ENCODE results near the gene CCDC107. TPM values are rescaled to one million over a fixed set of nuclear protein-coding genes. Genes with fewer than 3 reads are reported as not detected.
"Not testable (repeated sequence)": the region's sequence is repeated elsewhere in the genome, so short reads cannot be mapped to it uniquely, and the experiment has no call there.

The CCDC107 gene
- total RNA-seq, 1 donor from 2014 or later = 32.5 TPM

DNA sequence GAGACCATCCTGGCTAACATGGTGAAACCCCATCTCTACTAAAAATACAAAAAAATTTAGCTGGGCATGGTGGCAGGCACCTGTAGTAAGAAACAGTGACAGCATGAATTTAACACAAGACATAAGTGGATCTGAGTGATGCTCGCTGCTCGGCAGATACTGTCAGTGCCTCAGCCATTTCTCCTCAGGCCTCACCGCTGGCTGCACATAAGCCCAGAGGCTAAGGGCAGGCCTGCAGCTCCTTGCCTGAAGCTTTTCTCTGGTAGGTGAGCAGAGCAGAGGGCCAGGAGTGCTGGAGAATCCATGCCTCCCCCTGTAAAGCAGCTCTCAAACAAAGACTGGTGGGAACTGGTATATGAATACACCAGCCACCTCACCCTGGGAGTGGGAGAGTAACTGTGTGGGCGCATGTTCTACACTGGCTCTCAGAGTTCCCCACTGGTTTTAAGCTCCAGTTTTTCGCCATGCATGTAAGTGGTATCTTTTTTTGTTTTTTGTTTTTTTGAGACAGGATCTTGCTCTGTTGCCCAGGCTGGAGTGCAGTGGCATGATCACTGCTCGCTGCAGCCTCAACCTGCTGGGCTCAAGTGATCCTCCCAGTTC is 29.6 kb upstream of the CCDC107 start:
- Mint-ChIP-seq H3K4me1 (peaks cover 44% of the 10 kb centered on the region), H3K9me3 (no peaks in the 10 kb centered on the region), H3K4me3 (no peak overlapping the region), H3K27ac (peak overlapping the region; percentile 70), H3K27me3 (no peaks in the 10 kb centered on the region), H3K36me3 (ENCODE audit: low read depth) (no peaks in the 10 kb centered on the region)
- ChIA-PET POLR2A (interaction anchor here (0.5 to 6.7 kb wide), 4 partner anchors 10 to 155 kb away, joined by 3 to 72 read pairs (median 6); partner anchors contain the start of genes CCDC107, CD72 and RMRP), CTCF (no interaction called here)
- DNase-seq (no peak), ATAC-seq (ENCODE audit: low read depth) (no peak)
- intact Hi-C loops (cut with micrococcal nuclease) = no loop called here
- TF ChIP-seq, protein P1, sequence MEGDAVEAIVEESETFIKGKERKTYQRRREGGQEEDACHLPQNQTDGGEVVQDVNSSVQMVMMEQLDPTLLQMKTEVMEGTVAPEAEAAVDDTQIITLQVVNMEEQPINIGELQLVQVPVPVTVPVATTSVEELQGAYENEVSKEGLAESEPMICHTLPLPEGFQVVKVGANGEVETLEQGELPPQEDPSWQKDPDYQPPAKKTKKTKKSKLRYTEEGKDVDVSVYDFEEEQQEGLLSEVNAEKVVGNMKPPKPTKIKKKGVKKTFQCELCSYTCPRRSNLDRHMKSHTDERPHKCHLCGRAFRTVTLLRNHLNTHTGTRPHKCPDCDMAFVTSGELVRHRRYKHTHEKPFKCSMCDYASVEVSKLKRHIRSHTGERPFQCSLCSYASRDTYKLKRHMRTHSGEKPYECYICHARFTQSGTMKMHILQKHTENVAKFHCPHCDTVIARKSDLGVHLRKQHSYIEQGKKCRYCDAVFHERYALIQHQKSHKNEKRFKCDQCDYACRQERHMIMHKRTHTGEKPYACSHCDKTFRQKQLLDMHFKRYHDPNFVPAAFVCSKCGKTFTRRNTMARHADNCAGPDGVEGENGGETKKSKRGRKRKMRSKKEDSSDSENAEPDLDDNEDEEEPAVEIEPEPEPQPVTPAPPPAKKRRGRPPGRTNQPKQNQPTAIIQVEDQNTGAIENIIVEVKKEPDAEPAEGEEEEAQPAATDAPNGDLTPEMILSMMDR (IDR thresholded peaks at IDR 0.05) = no peak

DNA sequence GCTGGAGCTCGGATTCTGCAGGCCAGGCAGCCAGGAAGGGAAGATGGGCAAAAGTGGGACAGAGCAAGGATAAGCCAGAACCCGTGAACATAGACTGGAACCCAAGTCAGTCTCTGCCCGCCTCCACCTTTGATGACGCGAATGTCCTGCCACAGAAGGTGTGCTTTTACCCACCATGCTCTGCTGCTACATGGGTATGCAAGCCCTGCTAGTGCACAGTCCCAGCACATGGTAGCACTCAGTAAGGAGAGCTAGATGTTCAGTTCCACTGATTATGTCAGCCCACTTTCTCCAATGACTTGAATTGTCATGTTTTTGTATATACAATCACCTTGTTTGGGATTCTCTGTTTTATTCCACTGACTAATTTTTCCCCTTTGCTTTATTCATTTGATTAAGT is 28.5 kb upstream of the CCDC107 start:
- DNase-seq (no peak), ATAC-seq (ENCODE audit: low read depth) (no peak)
- no peak overlapping the region for H3K4me3 Mint-ChIP-seq
- TF ChIP-seq, protein P1 (IDR thresholded peaks at IDR 0.05) = no peak
- no peaks in the 10 kb centered on the region for H3K36me3 Mint-ChIP-seq (ENCODE audit: low read depth)
- intact Hi-C loops (cut with micrococcal nuclease) = no loop called here
- H3K27me3 Mint-ChIP-seq = no peaks in the 10 kb centered on the region
- ChIA-PET POLR2A (interaction anchor here (0.8 to 6.7 kb wide), 3 partner anchors 9 to 17 kb away, joined by 3 to 72 read pairs (median 5); partner anchors contain the start of gene CD72), CTCF (interaction anchor here (0.5 kb wide), 1 partner anchor 14 kb away, joined by 3 read pairs; no protein-coding TSS in a partner anchor)
- H3K4me1 Mint-ChIP-seq = peaks cover 55% of the 10 kb centered on the region
- no peak overlapping the region for H3K27ac Mint-ChIP-seq
- H3K9me3 Mint-ChIP-seq = no peaks in the 10 kb centered on the region

DNA sequence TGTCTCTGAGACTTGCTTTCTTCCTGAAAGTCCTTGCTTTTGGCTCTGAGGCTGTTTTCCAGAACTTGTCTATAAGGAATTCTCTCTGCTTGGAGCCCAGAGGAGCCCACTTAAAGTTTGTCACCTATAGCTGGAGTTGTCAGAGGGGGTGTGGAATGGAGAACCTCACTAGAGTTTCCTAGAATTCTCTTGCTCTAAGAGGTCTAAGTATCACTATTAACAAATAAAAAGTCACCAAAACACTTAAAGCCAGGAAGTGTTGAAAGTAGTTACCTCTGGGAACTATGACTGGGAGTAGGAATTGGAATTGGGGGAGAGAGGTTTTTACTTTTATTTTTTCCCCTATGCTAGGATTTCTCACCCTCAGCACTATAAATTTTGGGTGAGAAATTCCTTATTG is 22.4 kb upstream of the CCDC107 start:
- Mint-ChIP-seq H3K27me3 (no peaks in the 10 kb centered on the region), H3K9me3 (no peaks in the 10 kb centered on the region), H3K36me3 (ENCODE audit: low read depth) (peaks cover 6% of the 10 kb centered on the region), H3K4me3 (peak overlapping the region; percentile 71), H3K4me1 (peaks cover 74% of the 10 kb centered on the region), H3K27ac (peak overlapping the region; percentile 94)
- intact Hi-C loops (cut with micrococcal nuclease) = loop anchor here (1.0 kb wide), 3 partner anchors 16 to 31 kb away; no protein-coding TSS in a partner anchor
- ATAC-seq (ENCODE audit: low read depth) (no peak), DNase-seq (no peak)
- TF ChIP-seq, protein P1 (IDR thresholded peaks at IDR 0.05) = no peak
- ChIA-PET CTCF (interaction anchor here (1.2 to 1.9 kb wide), 5 partner anchors 10 to 61 kb away, joined by 3 to 7 read pairs (median 4); no protein-coding TSS in a partner anchor), POLR2A (interaction anchor here (0.8 to 3.3 kb wide), 6 partner anchors 10 to 22 kb away, joined by 3 to 96 read pairs (median 4); partner anchors contain the start of genes CCDC107, CD72 and RMRP)

DNA sequence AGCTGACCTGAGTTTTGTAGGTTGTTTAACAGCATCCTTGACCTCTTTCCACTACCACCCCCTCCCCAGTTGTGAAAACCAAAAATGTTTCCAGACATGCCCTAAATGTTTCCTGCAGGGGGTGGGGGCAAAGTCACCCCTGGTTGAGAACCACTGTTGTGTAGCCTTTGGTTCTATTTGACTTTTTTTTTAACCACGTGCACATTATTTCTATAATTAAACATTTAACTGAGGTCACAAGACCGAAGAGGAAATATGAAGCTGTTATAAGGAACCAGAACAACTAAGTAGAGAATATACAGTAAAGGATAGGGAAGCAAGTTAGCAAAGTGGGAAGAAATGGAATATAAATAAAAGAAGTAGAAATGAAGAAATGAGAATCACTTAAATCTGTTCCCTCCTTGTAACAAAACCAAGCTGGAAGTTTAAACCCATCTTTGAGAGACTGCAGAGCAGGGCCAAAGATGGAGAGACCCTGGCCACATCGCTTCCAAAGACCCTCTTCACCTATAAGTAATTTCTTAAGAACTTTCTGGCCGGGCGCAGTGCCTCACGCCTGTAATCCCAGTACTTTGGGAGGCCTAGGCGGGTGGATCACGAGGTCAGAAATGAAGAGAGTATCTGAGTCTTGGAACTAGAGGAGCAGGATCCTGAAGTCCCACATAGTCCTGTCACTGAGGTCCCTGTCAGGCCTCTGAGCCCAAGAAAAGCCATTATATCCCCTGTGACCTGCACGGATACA is 21.8 kb upstream of the CCDC107 start:
- peaks cover 6% of the 10 kb centered on the region for H3K36me3 Mint-ChIP-seq (ENCODE audit: low read depth)
- H3K9me3 Mint-ChIP-seq = no peaks in the 10 kb centered on the region
- H3K27me3 Mint-ChIP-seq = no peaks in the 10 kb centered on the region
- ChIA-PET CTCF (interaction anchor here (1.2 to 1.9 kb wide), 4 partner anchors 10 to 24 kb away, joined by 3 to 7 read pairs (median 5); no protein-coding TSS in a partner anchor), POLR2A (interaction anchor here (0.5 to 3.3 kb wide), 9 partner anchors 10 to 178 kb away, joined by 3 to 96 read pairs (median 4); partner anchors contain the start of genes CCDC107, CD72, HINT2 and RMRP)
- intact Hi-C loops (cut with micrococcal nuclease) = loop anchor here (1.0 kb wide), 3 partner anchors 17 to 32 kb away; no protein-coding TSS in a partner anchor
- DNase-seq = no peak
- H3K4me3 Mint-ChIP-seq = peak overlapping the region; percentile 71
- peaks cover 80% of the 10 kb centered on the region for H3K4me1 Mint-ChIP-seq
- TF ChIP-seq, protein P1 (IDR thresholded peaks at IDR 0.05) = no peak
- peak; percentile 64 for ATAC-seq (ENCODE audit: low read depth)
- H3K27ac Mint-ChIP-seq = peak overlapping the region; percentile 94

DNA sequence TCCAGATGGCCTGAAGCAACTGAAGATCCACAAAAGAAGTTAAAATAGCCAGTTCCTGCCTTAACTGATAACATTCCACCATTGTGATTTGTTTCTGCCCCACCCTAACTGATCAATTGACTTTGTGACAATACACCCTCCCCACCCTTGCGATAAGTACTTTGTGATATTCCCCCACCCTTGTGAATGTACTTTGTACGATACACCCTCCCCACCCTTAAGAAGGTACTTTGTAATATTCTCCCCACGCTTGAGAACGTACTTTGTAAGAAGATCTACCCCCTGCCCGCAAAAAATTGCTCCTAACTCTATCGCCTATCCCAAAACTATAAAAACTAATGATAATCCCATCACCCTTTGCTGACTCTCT is 21.2 kb upstream of the CCDC107 start:
- H3K27ac Mint-ChIP-seq = peak overlapping the region; percentile 94
- H3K27me3 Mint-ChIP-seq; H3K36me3 Mint-ChIP-seq (ENCODE audit: low read depth); DNase-seq; ATAC-seq (ENCODE audit: low read depth); H3K9me3 Mint-ChIP-seq: not testable (repeated sequence)
- intact Hi-C loops (cut with micrococcal nuclease) = loop anchor here (1.0 kb wide), 3 partner anchors 18 to 33 kb away; no protein-coding TSS in a partner anchor
- CTCF ChIA-PET = interaction anchor here (1.3 to 1.9 kb wide), 2 partner anchors 9 to 24 kb away, joined by 4 to 6 read pairs; no protein-coding TSS in a partner anchor
- peak overlapping the region; percentile 28 for H3K4me3 Mint-ChIP-seq
- peaks cover 85% of the 10 kb centered on the region for H3K4me1 Mint-ChIP-seq
- POLR2A ChIA-PET = interaction anchor here (0.5 to 3.3 kb wide), 6 partner anchors 9 to 177 kb away, joined by 3 to 96 read pairs (median 4); partner anchors contain the start of genes CD72 and HINT2

DNA sequence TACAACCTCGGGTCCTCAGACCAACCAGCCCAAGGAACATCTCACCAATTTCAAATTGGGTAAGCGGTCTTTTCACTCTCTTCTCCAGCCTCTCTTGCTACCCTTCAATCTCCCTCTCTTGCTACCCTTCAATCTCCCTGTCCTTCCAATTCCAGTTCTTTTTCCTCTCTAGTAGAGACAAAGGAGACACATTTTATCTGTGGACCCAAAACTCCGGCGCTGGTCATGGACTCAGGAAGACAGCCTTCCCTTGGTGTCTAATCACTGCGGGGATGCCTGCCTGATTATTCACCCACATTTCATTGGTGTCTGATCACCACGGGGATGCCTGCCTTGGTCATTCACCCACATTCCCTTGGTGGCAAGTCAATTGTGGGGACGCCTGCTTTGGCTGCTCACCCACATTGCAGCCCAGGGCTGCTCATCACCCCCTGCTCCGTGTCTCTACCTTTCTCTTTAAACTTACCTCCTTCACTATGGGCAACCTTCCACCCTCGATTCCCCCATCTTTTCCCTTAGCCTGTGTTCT is 20.6 kb upstream of the CCDC107 start:
- H3K4me1 Mint-ChIP-seq = peaks cover 91% of the 10 kb centered on the region
- H3K4me3 Mint-ChIP-seq = peak overlapping the region; percentile 20
- ChIA-PET CTCF (interaction anchor here (1.1 kb wide), 1 partner anchor 9 kb away, joined by 6 read pairs; no protein-coding TSS in a partner anchor), POLR2A (interaction anchor here (1.1 to 3.4 kb wide), 3 partner anchors 8 to 21 kb away, joined by 3 to 55 read pairs (median 12); partner anchors contain the start of genes CCDC107, CD72 and RMRP)
- intact Hi-C loops (cut with micrococcal nuclease); H3K9me3 Mint-ChIP-seq; H3K27me3 Mint-ChIP-seq; ATAC-seq (ENCODE audit: low read depth); H3K36me3 Mint-ChIP-seq (ENCODE audit: low read depth); DNase-seq: not testable (repeated sequence)
- H3K27ac Mint-ChIP-seq = peak overlapping the region; percentile 94

DNA sequence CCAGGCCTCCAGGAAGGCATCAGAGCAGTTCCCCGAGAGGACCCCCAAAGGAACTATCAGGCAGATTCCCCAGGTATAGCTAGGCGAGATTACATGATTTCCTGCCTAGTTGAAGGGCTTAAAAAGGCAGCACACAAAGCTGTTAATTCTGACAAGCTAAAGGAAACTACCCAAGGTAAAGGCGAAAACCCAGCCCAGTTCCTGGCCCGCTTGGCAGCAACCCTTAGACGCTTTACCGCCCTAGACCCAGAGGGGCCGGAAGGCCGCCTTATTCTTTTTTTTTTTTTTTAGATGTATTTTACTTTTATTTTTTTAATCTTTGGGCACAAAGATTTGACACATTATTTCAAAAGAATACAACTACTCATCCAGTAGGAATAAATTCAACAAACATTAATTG is 19.3 kb upstream of the CCDC107 start:
- H3K4me1 Mint-ChIP-seq = peaks cover 97% of the 10 kb centered on the region
- intact Hi-C loops (cut with micrococcal nuclease); ATAC-seq (ENCODE audit: low read depth); DNase-seq; H3K9me3 Mint-ChIP-seq; H3K27me3 Mint-ChIP-seq: not testable (repeated sequence)
- H3K4me3 Mint-ChIP-seq = peak overlapping the region; percentile 50
- POLR2A ChIA-PET = interaction anchor here (0.7 to 3.4 kb wide), 7 partner anchors 9 to 206 kb away, joined by 3 to 55 read pairs (median 7); partner anchors contain the start of genes CCDC107, CD72, CREB3 and RMRP
- H3K36me3 Mint-ChIP-seq (ENCODE audit: low read depth) = peaks cover 14% of the 10 kb centered on the region
- CTCF ChIA-PET = interaction anchor here (0.7 to 2.9 kb wide), 5 partner anchors 8 to 104 kb away, joined by 3 to 8 read pairs (median 5); partner anchors contain the start of gene CCDC107
- peak overlapping the region; percentile 94 for H3K27ac Mint-ChIP-seq
